Upper lobe of left lung (tissue), 6 donors: ENCODE data around the gene STIM1. TPM values are rescaled to one million over a fixed set of nuclear protein-coding genes. Genes with fewer than 3 reads are reported as not detected.
A peak's percentile ranks its signal among the peaks of the same experiment; 100 is the strongest.

ENCODE experiments used
- ATAC-seq, 2 donors: fragments of 200-7000 bp; cut with Tn5 transposase; one replicate each; pipeline ENCODE4 v1.9.1; 2022; ENCODE audit warnings: mild to moderate bottlenecking in 2 of 2, moderate library complexity in 2 of 2; ENCODE audit not compliant: low FRiP score in 2 of 2
- DNase-seq, 2 donors: peaks; one replicate each; pipeline ENCODE4 v3.0.0-alpha.2; 2019 to 2020
- H3K27ac ChIP-seq, 4 donors: fragments of 200-600 bp; sonication (generic); one replicate each; pipeline ENCODE4 v1.5.1; 2016 to 2019
- H3K27me3 ChIP-seq, 4 donors: fragments of 200-600 bp; sonication (generic); one replicate each; pipeline ENCODE4 v1.5.1; 2017 to 2019
- H3K36me3 ChIP-seq, 4 donors: fragments of 200-600 bp; sonication (generic); one replicate each; pipeline ENCODE4 v1.5.1; 2016 to 2019
- H3K4me1 ChIP-seq, 4 donors: fragments of 200-600 bp; sonication (generic); one replicate each; pipeline ENCODE4 v1.5.1; 2018 to 2019
- H3K4me3 ChIP-seq, 4 donors: fragments of 200-600 bp; sonication (generic); one replicate each; pipeline ENCODE4 v1.5.1; 2017 to 2019; ENCODE audit warnings: mild to moderate bottlenecking in 2 of 4, moderate library complexity in 1 of 4
- H3K9me3 ChIP-seq, 4 donors: fragments of 200-600 bp; sonication (generic); one replicate each; pipeline ENCODE4 v1.5.1; 2018 to 2019
- EP300 ChIP-seq, 4 donors: sonication (generic); formaldehyde crosslinking; IDR thresholded peaks; one replicate each; pipeline ENCODE4 v1.5.1; 2017; ENCODE audit warnings: antibody characterized with exemption in 4 of 4, control low read depth in 2 of 4
- POLR2A ChIP-seq, 4 donors: fragments of 450-650 bp; IDR thresholded peaks; one replicate each; pipeline ENCODE4 v1.5.1; 2016 to 2017; ENCODE audit warnings: antibody characterized with exemption in 4 of 4, mild to moderate bottlenecking in 2 of 4
- POLR2AphosphoS5 ChIP-seq, 2 donors: sonication (generic); formaldehyde crosslinking; IDR thresholded peaks; one replicate each; pipeline ENCODE4 v1.5.1; 2017; ENCODE audit warnings: antibody characterized with exemption in 2 of 2
- WGBS, 2 donors: methylation state at CpG; one replicate each; pipeline ENCODE4 v1.1.5; 2017 to 2018; 5-methylcytosine and 5-hydroxymethylcytosine counted together
- total RNA-seq, 6 donors: library from RNA; depleted of rRNA in 4 of 6; stranded (reverse); fragments of >200 nt in 4 of 6; gene quantifications; one replicate each; pipeline versions ENCODE4 v1.1.0 to v1.2.1, GENCODE V29; 2016 to 2021
- TF ChIP-seq, protein P1 (sequence below), 6 experiments: fragments of 450-650 bp in 4 of 6; fragments of 200-600 bp in 2 of 6; sonication (generic) in 2 of 6; IDR thresholded peaks; one replicate each; pipeline ENCODE4 v1.5.1; 2016 to 2019; ENCODE audit warnings: antibody characterized with exemption in 6 of 6
- donor health status: DM: no; HTN: no; CAD: no; lungs with moderate emphysema.
- donor health status: DM: no; HTN: yes; CAD: no; lungs with severe emphysema.

STIM1 gene
- total RNA-seq, 6 donors from 2014 or later = 39.7 to 81.8 (median 56.5) TPM

DNA sequence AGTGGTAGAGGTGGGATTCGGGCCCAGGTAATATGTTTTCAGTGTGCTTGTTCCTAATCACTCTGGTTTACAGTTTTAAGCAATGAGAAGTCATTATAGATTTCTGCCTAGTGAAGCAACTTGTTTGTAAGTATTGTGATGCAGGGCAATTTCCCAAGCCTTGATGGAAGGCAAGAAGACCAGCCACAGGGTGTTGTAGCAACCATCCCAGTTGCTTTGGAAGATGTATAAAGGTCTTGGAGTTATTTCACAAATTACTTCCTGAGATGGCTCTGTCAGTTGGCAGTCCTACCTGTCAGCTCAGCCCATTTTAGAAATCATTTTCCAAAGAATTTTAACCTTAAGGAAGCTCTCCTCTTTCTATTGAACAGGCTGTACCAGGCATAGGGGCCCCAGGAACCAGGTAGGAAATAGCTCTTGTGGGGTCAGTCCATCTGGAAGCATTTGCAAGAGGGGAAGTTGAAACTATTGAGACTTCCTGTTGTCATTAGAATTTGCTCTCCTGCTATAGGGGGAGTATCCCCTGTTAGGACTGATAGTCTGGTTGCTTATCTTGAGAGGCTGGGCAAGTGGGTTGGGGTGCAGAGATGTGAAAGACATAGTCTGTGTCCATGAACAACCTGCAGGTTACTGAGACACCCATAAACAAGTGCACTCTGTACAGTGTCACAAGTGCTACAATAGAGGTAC lies 47.9 kb downstream of the STIM1 start:
- Histone ChIP-seq H3K36me3 (no peaks in the 10 kb centered on the region), H3K27me3 (no peaks in the 10 kb centered on the region), H3K9me3 (no peaks in the 10 kb centered on the region), H3K4me1 (peaks cover 38 to 57% (median 44%) of the 10 kb centered on the region in 4 donors), H3K27ac (peak overlapping the region; percentile 6 to 37 (median 29)), H3K4me3 (no peak overlapping the region)
- ATAC-seq = peak in 1 of 2 donors; percentile 34
- DNase-seq = no peak
- TF ChIP-seq, protein P1, sequence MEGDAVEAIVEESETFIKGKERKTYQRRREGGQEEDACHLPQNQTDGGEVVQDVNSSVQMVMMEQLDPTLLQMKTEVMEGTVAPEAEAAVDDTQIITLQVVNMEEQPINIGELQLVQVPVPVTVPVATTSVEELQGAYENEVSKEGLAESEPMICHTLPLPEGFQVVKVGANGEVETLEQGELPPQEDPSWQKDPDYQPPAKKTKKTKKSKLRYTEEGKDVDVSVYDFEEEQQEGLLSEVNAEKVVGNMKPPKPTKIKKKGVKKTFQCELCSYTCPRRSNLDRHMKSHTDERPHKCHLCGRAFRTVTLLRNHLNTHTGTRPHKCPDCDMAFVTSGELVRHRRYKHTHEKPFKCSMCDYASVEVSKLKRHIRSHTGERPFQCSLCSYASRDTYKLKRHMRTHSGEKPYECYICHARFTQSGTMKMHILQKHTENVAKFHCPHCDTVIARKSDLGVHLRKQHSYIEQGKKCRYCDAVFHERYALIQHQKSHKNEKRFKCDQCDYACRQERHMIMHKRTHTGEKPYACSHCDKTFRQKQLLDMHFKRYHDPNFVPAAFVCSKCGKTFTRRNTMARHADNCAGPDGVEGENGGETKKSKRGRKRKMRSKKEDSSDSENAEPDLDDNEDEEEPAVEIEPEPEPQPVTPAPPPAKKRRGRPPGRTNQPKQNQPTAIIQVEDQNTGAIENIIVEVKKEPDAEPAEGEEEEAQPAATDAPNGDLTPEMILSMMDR (IDR thresholded peaks at IDR 0.05) = no peak
- peak in 1 of 4 donors; percentile 11 for TF ChIP-seq EP300 (IDR thresholded peaks at IDR 0.05)
- no peak for TF ChIP-seq POLR2AphosphoS5 (IDR thresholded peaks at IDR 0.05)
- TF ChIP-seq POLR2A (IDR thresholded peaks at IDR 0.05) = no peak
- 75 to 85% methylated on average over 1 of the region's 1 CpG for WGBS, 2 donors

DNA sequence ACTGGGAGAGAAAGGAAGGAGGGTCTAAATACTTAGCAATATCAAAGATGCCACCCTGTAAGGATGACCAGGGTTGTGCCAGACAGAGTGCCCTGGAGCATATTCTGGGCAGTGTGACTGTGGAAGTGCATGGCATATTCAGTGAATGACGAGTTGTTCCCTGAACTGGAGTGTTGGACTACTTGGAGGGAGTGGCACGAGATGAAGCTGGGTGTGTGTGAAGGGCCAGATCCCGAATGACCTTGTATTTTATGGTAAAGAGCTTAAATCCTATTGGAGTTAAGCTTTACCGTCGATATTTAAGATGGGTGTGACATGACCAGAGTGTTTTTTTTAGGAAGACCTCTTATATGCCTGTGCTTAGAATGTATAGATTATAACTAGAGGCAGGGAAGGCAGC lies 48.8 kb downstream of the STIM1 start:
- no peaks in the 10 kb centered on the region for H3K36me3 ChIP-seq
- DNase-seq (no peak), ATAC-seq (no peak)
- H3K9me3 ChIP-seq = no peaks in the 10 kb centered on the region
- WGBS, 2 donors = 73 to 77% methylated on average over 5 of the region's 5 CpGs
- no peak overlapping the region for H3K4me3 ChIP-seq
- no peak for TF ChIP-seq POLR2A (IDR thresholded peaks at IDR 0.05)
- no peaks in the 10 kb centered on the region for H3K27me3 ChIP-seq
- peaks cover 38 to 57% (median 44%) of the 10 kb centered on the region in 4 donors for H3K4me1 ChIP-seq
- H3K27ac ChIP-seq = peak overlapping the region in 3 of 4 donors; percentile 75 to 76 (median 75)

DNA sequence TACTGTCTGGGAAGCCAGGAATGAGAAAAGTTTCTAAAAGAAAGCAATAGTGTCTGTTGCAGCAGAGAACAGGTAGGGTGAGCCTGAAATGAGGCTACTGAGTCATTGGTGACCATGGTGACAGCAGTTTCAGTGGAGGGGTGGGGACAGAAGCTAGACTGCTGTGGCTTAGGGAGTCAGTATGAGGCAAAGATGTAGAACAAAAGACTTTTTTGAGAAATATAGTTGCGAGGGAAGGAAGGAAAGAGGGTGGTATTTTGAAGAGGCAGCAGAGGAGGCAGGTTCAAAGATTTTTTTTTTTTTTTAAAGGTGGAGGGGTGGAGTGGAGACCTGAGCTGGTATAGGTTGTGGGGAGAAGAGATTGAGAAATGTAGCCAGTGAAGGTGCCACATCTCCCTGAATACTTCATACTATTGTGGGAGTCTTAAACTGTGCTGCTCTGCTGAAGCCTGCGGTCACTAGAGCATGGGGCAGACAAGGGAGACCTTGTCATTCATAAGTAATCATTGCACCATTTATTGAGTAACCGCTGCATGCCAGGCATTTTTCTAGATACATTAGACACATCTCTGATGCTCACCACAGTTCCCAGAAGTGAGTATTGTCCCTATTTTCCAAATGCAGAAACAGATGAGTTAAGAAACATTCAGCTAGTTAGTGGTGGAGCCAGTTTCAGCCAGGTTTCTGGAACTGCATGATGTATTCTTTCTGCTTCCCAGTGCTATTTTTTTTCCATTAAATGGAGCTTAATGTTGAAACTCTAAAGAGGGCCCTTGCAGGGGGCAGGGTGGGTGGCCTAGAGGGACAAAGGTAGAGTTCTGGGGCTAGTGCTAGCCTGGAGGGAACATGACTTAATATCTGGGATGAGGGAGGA lies 49.9 kb downstream of the STIM1 start:
- Histone ChIP-seq H3K27ac (peak overlapping the region; percentile 36 to 76 (median 75)), H3K36me3 (no peaks in the 10 kb centered on the region), H3K4me1 (peaks cover 38 to 56% (median 44%) of the 10 kb centered on the region in 4 donors), H3K27me3 (no peaks in the 10 kb centered on the region), H3K4me3 (no peak overlapping the region), H3K9me3 (no peaks in the 10 kb centered on the region)
- WGBS, 2 donors = 58 to 71% methylated on average over 3 of the region's 3 CpGs
- peak; percentile 74 to 85 for ATAC-seq
- peak in 1 of 2 donors; percentile 62 for DNase-seq
- TF ChIP-seq, protein P1 (IDR thresholded peaks at IDR 0.05) = no peak
- TF ChIP-seq POLR2A (IDR thresholded peaks at IDR 0.05) = no peak
- peak; percentile 54 to 89 for TF ChIP-seq POLR2AphosphoS5 (IDR thresholded peaks at IDR 0.05)
- TF ChIP-seq EP300 (IDR thresholded peaks at IDR 0.05) = peak in 2 of 4 donors; percentile 48 to 74

DNA sequence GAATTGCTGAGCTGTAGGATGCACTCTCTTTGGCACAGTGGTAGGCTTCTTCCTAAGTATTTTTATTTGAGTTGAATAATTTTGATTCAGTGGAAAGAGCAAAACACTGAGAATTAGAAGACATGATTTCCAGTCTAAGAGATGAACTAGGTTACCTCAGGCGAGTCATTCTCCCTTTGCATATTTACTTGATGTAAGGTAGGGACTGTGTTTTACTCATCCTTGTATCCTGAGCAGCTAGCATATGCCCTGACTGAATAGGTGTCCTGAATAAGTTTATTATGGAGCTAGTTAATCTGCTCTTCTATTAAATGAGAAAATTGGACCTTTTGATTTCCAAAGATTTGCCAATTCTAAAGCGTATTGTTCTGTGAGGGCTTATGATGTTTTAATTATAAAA lies 50.7 kb downstream of the STIM1 start:
- peak overlapping the region; percentile 36 to 75 (median 74) for H3K27ac ChIP-seq
- ATAC-seq (no peak), DNase-seq (no peak)
- peaks cover 38 to 48% (median 43%) of the 10 kb centered on the region in 4 donors for H3K4me1 ChIP-seq
- no peaks in the 10 kb centered on the region for H3K36me3 ChIP-seq
- H3K4me3 ChIP-seq = no peak overlapping the region
- TF ChIP-seq POLR2A (IDR thresholded peaks at IDR 0.05) = no peak
- TF ChIP-seq, protein P1 (IDR thresholded peaks at IDR 0.05) = no peak
- TF ChIP-seq EP300 (IDR thresholded peaks at IDR 0.05) = no peak
- no peak for TF ChIP-seq POLR2AphosphoS5 (IDR thresholded peaks at IDR 0.05)
- H3K9me3 ChIP-seq = no peaks in the 10 kb centered on the region
- WGBS, 2 donors = 97 to 98% methylated on average over 2 of the region's 2 CpGs
- H3K27me3 ChIP-seq = no peaks in the 10 kb centered on the region

DNA sequence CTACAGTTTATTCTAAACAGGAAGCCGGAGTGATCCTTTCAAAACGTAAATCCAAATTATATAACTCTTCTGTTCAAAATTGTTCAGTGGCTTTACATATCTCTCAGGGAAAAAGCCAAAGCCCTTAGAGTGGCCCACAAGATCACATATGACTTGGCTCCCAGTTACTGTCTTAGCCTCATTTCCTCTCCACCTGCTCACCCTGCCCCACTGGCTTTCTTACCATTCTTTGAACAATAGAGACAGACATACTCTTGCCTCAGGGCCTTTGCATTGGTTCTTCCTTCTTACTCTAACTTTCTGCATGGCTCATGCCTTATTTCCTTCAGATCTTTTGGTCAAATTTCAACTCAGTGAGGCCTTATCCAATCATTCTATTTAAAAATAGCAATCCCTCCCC lies 52.1 kb downstream of the STIM1 start:
- 57 to 65% methylated on average over 2 of the region's 2 CpGs for WGBS, 2 donors
- ATAC-seq (no peak), DNase-seq (no peak)
- Histone ChIP-seq H3K36me3 (no peaks in the 10 kb centered on the region), H3K27me3 (no peaks in the 10 kb centered on the region), H3K27ac (no peak overlapping the region), H3K4me1 (peaks cover 32 to 37% (median 36%) of the 10 kb centered on the region in 4 donors), H3K9me3 (no peaks in the 10 kb centered on the region), H3K4me3 (no peak overlapping the region)
- TF ChIP-seq EP300 (IDR thresholded peaks at IDR 0.05) (no peak), POLR2AphosphoS5 (IDR thresholded peaks at IDR 0.05) (no peak), POLR2A (IDR thresholded peaks at IDR 0.05) (no peak)
- TF ChIP-seq, protein P1 (IDR thresholded peaks at IDR 0.05) = no peak
